ENCODE data around the gene ADGRE2.
A peak's percentile ranks its signal among the peaks of the same experiment; 100 is the strongest.
"Not testable (repeated sequence)": the region's sequence is repeated elsewhere in the genome, so short reads cannot be mapped to it uniquely, and the experiment has no call there.

The ADGRE2 gene

DNA sequence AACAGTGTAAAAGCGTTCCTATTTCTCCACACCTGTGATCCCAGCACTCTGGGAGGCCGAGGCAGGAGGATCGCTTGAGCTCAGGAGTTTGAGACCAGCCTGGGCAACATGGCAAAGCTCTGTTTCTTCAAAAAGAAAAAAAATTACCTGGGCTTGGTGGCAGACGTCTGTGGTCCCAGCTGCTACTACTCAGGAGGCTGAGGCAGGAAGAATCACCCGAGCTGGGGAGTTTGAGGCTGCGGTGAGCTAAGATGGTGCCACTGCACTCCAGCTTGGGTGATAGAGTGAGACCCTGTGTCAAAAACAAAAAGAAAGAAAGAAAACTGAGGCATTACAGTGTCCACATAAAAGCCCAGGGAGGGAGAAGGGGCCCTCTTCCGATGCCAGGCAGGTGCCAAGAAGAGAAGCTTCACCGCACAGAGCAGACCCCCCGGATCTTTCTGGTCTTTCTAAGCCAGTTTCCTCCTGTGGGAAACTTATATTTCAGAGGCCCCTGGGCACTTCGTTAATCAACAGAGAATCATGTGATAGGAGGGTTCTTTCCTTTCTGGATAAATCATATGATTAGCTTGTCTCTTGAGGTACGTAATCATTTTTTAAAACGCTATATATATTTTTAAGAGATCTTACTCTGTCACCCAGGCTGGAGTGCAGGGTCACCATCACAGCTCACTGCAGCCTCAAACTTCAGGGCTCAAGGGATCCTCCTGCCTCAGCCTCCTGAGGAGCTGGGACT lies at the start of gene ADGRE2:
Gene ADGRE2, minus strand, starts transcription at position 451 of the 736 bp plus-strand sequence. CDS start 1,804 bp downstream, outside the sequence.
- not testable (repeated sequence) for H3K4me3 ChIP-seq (replicated peaks in 1 of 2; ENCODE audit: low read depth in 2 of 2, low read length in 2 of 2); DNase-seq (ENCODE audit: low read depth in 2 of 2)

GRCh38 chr19:14826006-14826405 lies 47.6 kb upstream of the ADGRE2 start:
- no peak for DNase-seq (ENCODE audit: low read depth in 2 of 2)

GRCh38 chr19:14821937-14822336 lies 43.6 kb upstream of the ADGRE2 start:
- TF ChIP-seq CTCF (IDR thresholded peaks at IDR 0.05; ENCODE audit: low read depth, low read length), result no peak
- DNase-seq (ENCODE audit: low read depth in 2 of 2), result peak in 1 of 2 donors; percentile 11

More at GRCh38 chr19:14826006-14826405, 47.6 kb upstream of the ADGRE2 start:
- no peak for TF ChIP-seq CTCF (IDR thresholded peaks at IDR 0.05; ENCODE audit: low read depth, low read length)
- H3K4me3 ChIP-seq (replicated peaks in 1 of 2; ENCODE audit: low read depth in 2 of 2, low read length in 2 of 2), result no peak overlapping the region

DNA sequence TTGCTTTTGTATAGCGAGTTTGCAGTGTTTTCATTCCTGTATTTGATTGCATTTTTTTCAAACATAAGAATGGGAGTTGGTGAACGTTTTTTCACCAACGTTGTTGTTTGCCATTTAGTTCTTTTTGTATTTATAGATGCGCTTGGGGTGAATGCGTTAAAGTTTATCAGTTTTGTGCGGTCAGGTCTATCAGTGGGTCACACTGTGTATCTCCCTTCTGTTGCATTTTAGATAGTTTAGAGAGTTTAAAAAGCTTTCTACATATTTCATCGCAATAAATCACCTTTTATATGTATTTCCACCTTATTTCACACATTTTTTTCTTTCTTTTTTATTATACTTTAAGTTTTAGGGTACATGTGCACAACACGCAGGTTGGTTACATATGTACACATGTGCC lies 40.2 kb upstream of the ADGRE2 start:
- DNase-seq (ENCODE audit: low read depth in 2 of 2), result no peak
- H3K4me3 ChIP-seq (replicated peaks in 1 of 2; ENCODE audit: low read depth in 2 of 2, low read length in 2 of 2), result no peak overlapping the region
- no peak for TF ChIP-seq CTCF (IDR thresholded peaks at IDR 0.05; ENCODE audit: low read depth, low read length)

More at GRCh38 chr19:14821937-14822336, 43.6 kb upstream of the ADGRE2 start:
- no peak overlapping the region for H3K4me3 ChIP-seq (replicated peaks in 1 of 2; ENCODE audit: low read depth in 2 of 2, low read length in 2 of 2)

- no peak for TF ChIP-seq CTCF (IDR thresholded peaks at IDR 0.05; ENCODE audit: low read depth, low read length)
- no peak for DNase-seq (ENCODE audit: low read depth in 2 of 2)
- H3K4me3 ChIP-seq (replicated peaks in 1 of 2; ENCODE audit: low read depth in 2 of 2, low read length in 2 of 2), result no peak overlapping the region
These were observed 38.7 kb upstream of the ADGRE2 start for GRCh38 chr19:14817052-14817451.

- H3K4me3 ChIP-seq (replicated peaks in 1 of 2; ENCODE audit: low read depth in 2 of 2, low read length in 2 of 2), result no peak overlapping the region
- no peak for TF ChIP-seq CTCF (IDR thresholded peaks at IDR 0.05; ENCODE audit: low read depth, low read length)
These were observed 36.8 kb upstream of the ADGRE2 start for GRCh38 chr19:14814982-14815652.

GRCh38 chr19:14809272-14810057 lies 31.1 kb upstream of the ADGRE2 start:
- no peak for TF ChIP-seq CTCF (IDR thresholded peaks at IDR 0.05; ENCODE audit: low read depth, low read length)
- no peak overlapping the region for H3K4me3 ChIP-seq (replicated peaks in 1 of 2; ENCODE audit: low read depth in 2 of 2, low read length in 2 of 2)
- DNase-seq (ENCODE audit: low read depth in 2 of 2), result no peak

More at GRCh38 chr19:14814982-14815652, 36.8 kb upstream of the ADGRE2 start:
- no peak for DNase-seq (ENCODE audit: low read depth in 2 of 2)
